Muscle layer of duodenum (tissue), 2 donors: ENCODE measurements around the gene ACSS1.

Experiments used
- H3K27ac ChIP-seq: one replicate; pipeline ENCODE4 v1.7.0; 2013; ENCODE audit warnings: mild to moderate bottlenecking, low read length
- H3K27me3 ChIP-seq: one replicate; pipeline ENCODE4 v1.7.0; 2013; ENCODE audit warnings: low read depth, mild to moderate bottlenecking, control low read depth, low read length
- H3K36me3 ChIP-seq, 2 donors: one replicate each; pipeline ENCODE4 v1.7.0; 2013; ENCODE audit warnings: low read length in 2 of 2, control low read depth in 1 of 2, mild to moderate bottlenecking in 1 of 2; ENCODE audit not compliant: insufficient read depth in 2 of 2, control insufficient read depth in 1 of 2
- H3K4me1 ChIP-seq, 2 donors: one replicate each; pipeline ENCODE4 v1.7.0; 2013; ENCODE audit warnings: low read length in 2 of 2, mild to moderate bottlenecking in 2 of 2, control low read depth in 1 of 2, moderate library complexity in 1 of 2; ENCODE audit not compliant: insufficient read depth in 2 of 2, control insufficient read depth in 1 of 2
- H3K4me3 ChIP-seq, 2 donors: one replicate each; pipeline ENCODE4 v1.7.0; 2013; ENCODE audit warnings: low read length in 2 of 2, low read depth in 1 of 2, mild to moderate bottlenecking in 1 of 2
- H3K9me3 ChIP-seq, 2 donors: one replicate each; pipeline ENCODE4 v1.7.0; 2013; ENCODE audit warnings: low read length in 2 of 2, control low read depth in 1 of 2, mild to moderate bottlenecking in 1 of 2; ENCODE audit not compliant: control insufficient read depth in 1 of 2
- donor health status: healthy.

The ACSS1 gene

DNA sequence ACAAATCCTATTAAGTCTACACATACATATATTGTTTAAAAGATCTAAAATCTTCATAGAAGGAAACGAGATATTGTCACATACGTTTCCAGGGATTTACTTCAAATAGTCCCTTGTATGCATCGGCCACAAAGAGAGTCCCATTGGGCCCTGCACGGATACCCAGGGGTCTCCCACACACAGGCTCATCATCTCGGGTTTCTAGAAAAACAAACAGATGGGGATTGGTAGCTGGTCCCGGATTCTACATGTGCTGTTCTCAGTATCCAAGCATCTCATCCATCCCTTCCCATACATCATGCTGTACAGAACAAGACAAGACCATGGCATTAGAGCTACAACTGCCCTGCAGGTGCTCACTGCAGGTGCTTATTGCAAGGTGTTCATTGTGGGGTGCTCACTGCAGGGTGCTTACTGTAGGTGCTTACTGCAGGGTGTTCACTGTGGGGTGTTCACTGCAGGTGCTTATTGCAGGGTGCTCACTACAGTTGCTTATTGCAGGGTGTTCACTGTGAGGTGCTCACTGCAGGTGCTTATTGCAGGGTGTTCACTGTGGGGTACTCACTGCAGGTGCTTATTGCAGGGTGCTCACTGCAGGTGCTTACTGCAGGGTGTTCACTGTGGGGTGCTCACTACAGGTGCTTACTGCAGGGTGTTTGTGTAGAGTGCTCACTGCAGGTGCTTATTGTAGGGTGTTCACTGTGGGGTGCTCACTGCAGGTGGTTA is 86.4 kb downstream of the ACSS1 start:
- no peak overlapping the region for H3K27ac ChIP-seq
- no peaks in the 10 kb centered on the region for H3K27me3 ChIP-seq
- no peaks in the 10 kb centered on the region for H3K9me3 ChIP-seq
- H3K4me3 ChIP-seq, result no peak overlapping the region
- H3K36me3 ChIP-seq, result peaks cover 54 to 81% of the 10 kb centered on the region in 2 donors
- H3K4me1 ChIP-seq, result no peaks in the 10 kb centered on the region

- Histone ChIP-seq H3K36me3 (peaks cover 61 to 85% of the 10 kb centered on the region in 2 donors), H3K9me3 (no peaks in the 10 kb centered on the region), H3K4me1 (no peaks in the 10 kb centered on the region), H3K4me3 (no peak overlapping the region), H3K27ac (no peak overlapping the region), H3K27me3 (no peaks in the 10 kb centered on the region)
Observed at GRCh38 chr20:24970754-24971153, 87.2 kb downstream of the ACSS1 start.

GRCh38 chr20:24970030-24970553 is 87.8 kb downstream of the ACSS1 start:
- Histone ChIP-seq H3K4me3 (no peak overlapping the region), H3K27ac (no peak overlapping the region), H3K36me3 (peaks cover 66 to 88% of the 10 kb centered on the region in 2 donors), H3K27me3 (no peaks in the 10 kb centered on the region), H3K4me1 (no peaks in the 10 kb centered on the region), H3K9me3 (no peaks in the 10 kb centered on the region)

GRCh38 chr20:24969186-24970029 is 88.5 kb downstream of the ACSS1 start:
- Histone ChIP-seq H3K4me1 (no peaks in the 10 kb centered on the region), H3K27ac (no peak overlapping the region), H3K36me3 (peaks cover 68 to 88% of the 10 kb centered on the region in 2 donors)

GRCh38 chr20:24968278-24968800 is 89.6 kb downstream of the ACSS1 start:
- no peaks in the 10 kb centered on the region for H3K4me1 ChIP-seq
- H3K27ac ChIP-seq, result no peak overlapping the region
- H3K9me3 ChIP-seq, result no peaks in the 10 kb centered on the region
- H3K27me3 ChIP-seq, result no peaks in the 10 kb centered on the region
- H3K36me3 ChIP-seq, result peaks cover 75 to 93% of the 10 kb centered on the region in 2 donors
- H3K4me3 ChIP-seq, result no peak overlapping the region

More at GRCh38 chr20:24969186-24970029, 88.5 kb downstream of the ACSS1 start:
- no peaks in the 10 kb centered on the region for H3K27me3 ChIP-seq
- no peaks in the 10 kb centered on the region for H3K9me3 ChIP-seq
- no peak overlapping the region for H3K4me3 ChIP-seq

DNA sequence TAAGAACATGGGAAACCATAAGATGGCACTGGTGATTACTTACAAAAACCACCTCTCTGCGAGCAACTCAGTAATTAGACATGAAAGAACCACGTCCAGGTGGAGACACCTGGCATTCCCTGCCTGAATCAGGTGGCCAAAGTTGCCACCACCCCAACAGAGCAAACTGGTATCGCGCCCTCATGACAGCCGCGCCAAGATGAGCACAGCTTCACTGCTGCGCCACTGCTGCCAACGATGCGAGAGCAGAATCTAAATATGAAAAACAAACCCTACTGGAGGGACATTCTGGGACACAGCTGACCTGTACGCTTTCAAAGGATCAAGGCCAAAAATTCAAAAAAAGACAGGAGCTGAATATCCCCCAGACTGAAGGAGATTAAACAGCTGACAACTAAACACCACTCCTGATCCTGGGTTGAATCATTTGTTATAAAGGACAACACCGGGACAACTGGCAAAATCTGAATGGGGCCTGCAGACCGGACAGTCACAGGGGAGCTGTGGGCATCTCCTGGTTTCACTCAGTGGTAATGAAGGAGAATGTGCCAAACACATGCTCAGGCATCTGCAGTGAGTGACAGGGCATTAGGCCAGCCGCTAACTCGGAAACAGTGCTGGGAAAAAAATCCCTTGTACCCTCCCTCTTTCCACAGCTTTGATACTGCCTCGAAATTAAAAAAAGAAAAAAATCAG is 91.5 kb downstream of the ACSS1 start:
- no peaks in the 10 kb centered on the region for H3K9me3 ChIP-seq
- peaks cover 71 to 92% of the 10 kb centered on the region in 2 donors for H3K36me3 ChIP-seq
- no peak overlapping the region for H3K27ac ChIP-seq
- H3K4me1 ChIP-seq, result no peaks in the 10 kb centered on the region
- no peak overlapping the region for H3K4me3 ChIP-seq
- no peaks in the 10 kb centered on the region for H3K27me3 ChIP-seq

GRCh38 chr20:24965065-24965919 is 92.6 kb downstream of the ACSS1 start:
- Histone ChIP-seq H3K4me1 (no peaks in the 10 kb centered on the region), H3K9me3 (no peaks in the 10 kb centered on the region), H3K27me3 (no peaks in the 10 kb centered on the region), H3K4me3 (no peak overlapping the region), H3K27ac (no peak overlapping the region), H3K36me3 (peaks cover 75 to 91% of the 10 kb centered on the region in 2 donors)

DNA sequence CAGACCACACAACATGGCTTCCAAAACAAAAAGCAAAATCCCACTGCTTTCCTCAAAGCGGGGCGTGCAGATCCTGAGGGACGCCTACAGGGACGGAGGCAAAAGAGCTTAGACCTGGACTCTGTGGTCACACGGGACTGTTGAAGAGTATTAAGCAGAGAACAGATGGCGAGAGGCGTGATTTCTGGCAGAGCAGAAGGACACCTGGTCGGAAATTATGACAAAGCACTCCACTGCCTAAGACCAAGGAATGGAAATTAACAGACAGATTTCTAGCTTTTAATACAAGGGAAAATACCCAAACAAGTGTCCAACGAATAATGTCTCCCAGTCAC is 93.5 kb downstream of the ACSS1 start:
- Histone ChIP-seq H3K9me3 (no peaks in the 10 kb centered on the region), H3K36me3 (peaks cover 74 to 91% of the 10 kb centered on the region in 2 donors), H3K4me1 (no peaks in the 10 kb centered on the region), H3K27ac (no peak overlapping the region), H3K27me3 (no peaks in the 10 kb centered on the region), H3K4me3 (no peak overlapping the region)

- H3K4me3 ChIP-seq, result no peak overlapping the region
- peaks cover 70 to 90% of the 10 kb centered on the region in 2 donors for H3K36me3 ChIP-seq
- H3K27ac ChIP-seq, result no peak overlapping the region
- H3K4me1 ChIP-seq, result no peaks in the 10 kb centered on the region
- no peaks in the 10 kb centered on the region for H3K27me3 ChIP-seq
- no peaks in the 10 kb centered on the region for H3K9me3 ChIP-seq
Observed at GRCh38 chr20:24963672-24964505, 94.0 kb downstream of the ACSS1 start.

DNA sequence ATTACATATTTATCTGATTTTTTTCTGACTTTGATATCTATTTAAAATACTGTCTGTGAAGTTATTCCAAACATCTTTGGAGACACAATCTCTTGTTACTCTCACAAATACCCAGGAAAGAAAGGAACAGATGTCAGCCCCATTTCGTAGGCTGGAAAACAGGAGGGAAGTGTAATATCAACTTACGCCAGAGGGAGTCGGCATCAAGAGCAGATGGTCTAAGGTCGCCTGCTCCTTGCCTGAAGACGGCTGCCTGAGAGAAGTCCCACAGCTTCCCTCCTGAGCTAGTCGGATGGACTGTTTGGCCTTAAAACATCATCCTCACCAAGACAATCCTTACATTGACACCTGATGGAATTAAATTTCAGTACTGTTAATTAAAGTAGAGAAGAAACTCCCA is 95.4 kb downstream of the ACSS1 start:
- no peak overlapping the region for H3K27ac ChIP-seq
- H3K4me3 ChIP-seq, result no peak overlapping the region
- no peaks in the 10 kb centered on the region for H3K4me1 ChIP-seq
- no peaks in the 10 kb centered on the region for H3K9me3 ChIP-seq
- no peaks in the 10 kb centered on the region for H3K27me3 ChIP-seq
- peaks cover 61 to 89% of the 10 kb centered on the region in 2 donors for H3K36me3 ChIP-seq
